Endothelial cell of umbilical vein (primary cell): ENCODE results near the gene CRYBG2. TPM values are rescaled to one million over a fixed set of nuclear protein-coding genes. Genes with fewer than 3 reads are reported as not detected.

Source experiments
- BruUV-seq: library from RNA; stranded (reverse); fragments of 400-500 nt; replicated peaks from 2 replicates; lab custom pipeline; 2021; lab: Mats Ljungman, UMichigan
- CTCF ChIA-PET: fragments of 300-600, 350-600 bp; sonication (Branson Sonifier 250); formaldehyde crosslinking; loops from one replicate; lab custom pipeline; 2021; ENCODE audit warnings: antibody characterized with exemption, inconsistent platforms; lab: Charles Lee
- POLR2A ChIA-PET: fragments of 300-600, 350-600 bp; sonication (Branson Sonifier 250); formaldehyde crosslinking; loops from one replicate; lab custom pipeline; 2021; ENCODE audit warnings: antibody characterized with exemption, inconsistent platforms; lab: Charles Lee
- DNase-seq: peaks from one replicate; pipeline ENCODE4 v3.0.0-alpha.2; 2011; ENCODE audit warnings: low read depth, low spot score
- FAIRE-seq: peaks from 2 replicates; lab custom pipeline; 2011; peaks lifted over from hg19 to GRCh38; lab: Jason Lieb, UNC
- H2AFZ ChIP-seq: 2 replicates; pipeline ENCODE4 v1.6.0; 2012; ENCODE audit warnings: low read depth, low read length, control low read depth, inconsistent platforms
- H3K27ac ChIP-seq: 2 replicates; pipeline ENCODE4 v1.5.1; 2011; ENCODE audit warnings: low read depth, mild to moderate bottlenecking, control low read depth, low read length, moderate library complexity; ENCODE audit not compliant: insufficient read depth
- H3K27me3 ChIP-seq, 2 experiments: 2 replicates each; pipeline versions ENCODE4 v1.6.0 to v1.6.1; 2011; ENCODE audit warnings: low read length in 2 of 2, mixed read lengths in 1 of 2; ENCODE audit not compliant: control insufficient read depth in 2 of 2, insufficient read depth in 2 of 2
- H3K36me3 ChIP-seq, 2 experiments: 2 replicates in 1 of 2; 3 replicates in 1 of 2; pipeline ENCODE4 v1.5.1; 2011; ENCODE audit warnings: low read length in 2 of 2, mild to moderate bottlenecking in 1 of 2, moderate library complexity in 1 of 2; ENCODE audit not compliant: control insufficient read depth in 2 of 2, insufficient read depth in 2 of 2; ENCODE audit errors: extremely low read depth in 1 of 2
- H3K4me1 ChIP-seq: 3 replicates; pipeline ENCODE4 v1.5.1; 2011; ENCODE audit warnings: mild to moderate bottlenecking, low read length; ENCODE audit not compliant: control insufficient read depth, insufficient read depth; ENCODE audit errors: extremely low read depth
- H3K4me2 ChIP-seq: 2 replicates; pipeline ENCODE4 v1.6.1; 2011; ENCODE audit warnings: low read length, control low read depth, mixed read lengths; ENCODE audit not compliant: insufficient read depth
- H3K4me3 ChIP-seq, 3 experiments: fragments of 200-600 bp in 1 of 3; sonication (generic), shearing (Covaris generic) in 1 of 3; replicated peaks in 1 of 3; 2 replicates each; pipeline ENCODE4 v1.5.1; 2011 to 2016; ENCODE audit warnings: control low read depth in 3 of 3, low read length in 3 of 3, mild to moderate bottlenecking in 2 of 3, inconsistent platforms in 1 of 3, low read depth in 1 of 3, moderate library complexity in 1 of 3; ENCODE audit not compliant: insufficient read depth in 1 of 3
- H3K79me2 ChIP-seq: 2 replicates; pipeline ENCODE4 v1.6.0; 2012; ENCODE audit warnings: low read length, inconsistent platforms; ENCODE audit not compliant: control insufficient read depth, insufficient read depth
- H3K9ac ChIP-seq: replicated peaks from 2 replicates; pipeline ENCODE3; 2011; ENCODE audit warnings: low read length, control low read depth; ENCODE audit not compliant: insufficient read depth; ENCODE audit errors: extremely low read depth
- H3K9me1 ChIP-seq: replicated peaks from 3 replicates; pipeline ENCODE4 v1.6.0; 2011; ENCODE audit warnings: mild to moderate bottlenecking, low read length; ENCODE audit not compliant: control insufficient read depth, insufficient read depth; ENCODE audit errors: extremely low read depth
- H3K9me3 ChIP-seq: replicated peaks from 2 replicates; pipeline ENCODE4 v1.5.1; 2012; ENCODE audit warnings: low read length, inconsistent platforms; ENCODE audit not compliant: control insufficient read depth, insufficient read depth
- H4K20me1 ChIP-seq: replicated peaks from 2 replicates; pipeline ENCODE3; 2011; ENCODE audit warnings: mild to moderate bottlenecking, low read length; ENCODE audit not compliant: control insufficient read depth, insufficient read depth; ENCODE audit errors: extremely low read depth
- FOS ChIP-seq: IDR thresholded peaks from 2 replicates; pipeline ENCODE4 v1.6.1; 2011; ENCODE audit warnings: mild to moderate bottlenecking, low read length, moderate library complexity, borderline replicate concordance; ENCODE audit not compliant: insufficient read depth
- GATA2 ChIP-seq: IDR thresholded peaks from 2 replicates; pipeline ENCODE4 v1.7.0; 2011; ENCODE audit warnings: low read depth, mild to moderate bottlenecking, moderate library complexity, mixed read lengths, low read length; ENCODE audit not compliant: insufficient read length, insufficient read depth
- MYC ChIP-seq: IDR thresholded peaks from one replicate; pipeline ENCODE4 v1.6.1; 2011; ENCODE audit warnings: mild to moderate bottlenecking, low read depth, low read length
- POLR2A ChIP-seq: IDR thresholded peaks from 2 replicates; pipeline ENCODE4 v1.6.1; 2012; ENCODE audit warnings: low read depth, mild to moderate bottlenecking, control low read depth, low read length
- POLR2AphosphoS5 ChIP-seq: IDR thresholded peaks from 2 replicates; pipeline ENCODE4 v1.6.1; 2012; ENCODE audit warnings: low read depth, mild to moderate bottlenecking, control low read depth, low read length, moderate library complexity; ENCODE audit not compliant: insufficient read depth
- dilution Hi-C: fragments of 300-500 bp; cut with MboI; formaldehyde crosslinking; loops from one replicate; pipeline ENCODE4 v1.15.0; 2019; ENCODE audit warnings: low sequenced_read_pairs; ENCODE audit not compliant: extremely low pct_ligation_motif_present
- intact Hi-C: fragments of 100-400 bp; cut with micrococcal nuclease; formaldehyde crosslinking; loops from one replicate; pipeline ENCODE4 v1.10.0; 2022
- polyA plus RNA-seq, 4 experiments: library from polyadenylated mRNA; depleted of rRNA in 3 of 4; stranded (reverse) in 3 of 4; unstranded in 1 of 4; fragments of >200 nt; gene quantifications; 2 replicates each; pipeline versions ENCODE4 v1.2.1 to v1.2.3, GENCODE V29; 2011 to 2012; ENCODE audit warnings: missing spikeins in 1 of 4
- total RNA-seq: library from RNA; stranded (reverse); gene quantifications from 2 replicates; pipeline ENCODE4 v1.2.3, GENCODE V29; 2021
- TF ChIP-seq, protein P1 (sequence below), 2 donors: IDR thresholded peaks; 1 replicate in 1 of 2; 2 replicates in 1 of 2; pipeline ENCODE4 v1.5.1; 2011; ENCODE audit warnings: low read length in 2 of 2, mild to moderate bottlenecking in 2 of 2, moderate library complexity in 2 of 2, control low read depth in 1 of 2, inconsistent platforms in 1 of 2, low read depth in 1 of 2; ENCODE audit not compliant: insufficient read depth in 1 of 2; ENCODE audit errors: extremely low read depth in 1 of 2

The CRYBG2 gene
- total and polyA plus RNA-seq, 2 donors (not counting 3 experiments of a cell fraction or from before 2014, with no cell fraction given), result not detected

GRCh38 chr1:26279456-26280332 is 74.2 kb downstream of the CRYBG2 start, which contains the start of gene SH3BGRL3:
SH3BGRL3 (plus strand) TSS chr1:26280086; CDS start chr1:26280156, 70 bp downstream.
- Histone ChIP-seq H3K9me3 (no peaks in the 10 kb centered on the region), H3K27ac (peak within 1 kb of the TSS; percentile 82), H3K9me1 (no peaks in the 10 kb centered on the region), H3K4me1 (peaks cover 52% of the 10 kb centered on the region), H4K20me1 (no peaks in the 10 kb centered on the region), H3K4me3 (peak within 1 kb of the TSS; percentile 54 to 95 (median 69)), H3K4me2 (peak within 1 kb of the TSS; percentile 74), H2AFZ (peak within 1 kb of the TSS; percentile 45), H3K79me2 (peaks cover 31% of the 10 kb centered on the region), H3K36me3 (peaks cover 3 to 10% of the 10 kb centered on the region in 2 experiments), H3K27me3 (no peaks in the 10 kb centered on the region), H3K9ac (peak within 1 kb of the TSS; percentile 82)
- BruUV-seq, result TSS peak; percentile 62
- POLR2A ChIA-PET, result interaction anchor here (0.7 kb wide), 2 partner anchors 28 to 390 kb away, joined by 3 read pairs; no protein-coding TSS in a partner anchor
- CTCF ChIA-PET, result interaction anchor here (0.6 to 9.1 kb wide), 12 partner anchors 8 to 175 kb away, joined by 3 to 132 read pairs (median 4); partner anchors contain the start of genes CD52, CEP85 and ZNF593
- dilution Hi-C loops (no loop called here), intact Hi-C loops (loop anchor here (1.0 to 5.0 kb wide), 3 partner anchors 27 to 242 kb away; partner anchors contain the start of genes HMGN2 and UBXN11)
- DNase-seq (peak; percentile 89), FAIRE-seq (peak; percentile 91)
- TF ChIP-seq MYC (no peak), GATA2 (no peak), POLR2A (peak; percentile 97), POLR2AphosphoS5 (peak; percentile 99), FOS (peak; percentile 39)
- TF ChIP-seq, protein P1, sequence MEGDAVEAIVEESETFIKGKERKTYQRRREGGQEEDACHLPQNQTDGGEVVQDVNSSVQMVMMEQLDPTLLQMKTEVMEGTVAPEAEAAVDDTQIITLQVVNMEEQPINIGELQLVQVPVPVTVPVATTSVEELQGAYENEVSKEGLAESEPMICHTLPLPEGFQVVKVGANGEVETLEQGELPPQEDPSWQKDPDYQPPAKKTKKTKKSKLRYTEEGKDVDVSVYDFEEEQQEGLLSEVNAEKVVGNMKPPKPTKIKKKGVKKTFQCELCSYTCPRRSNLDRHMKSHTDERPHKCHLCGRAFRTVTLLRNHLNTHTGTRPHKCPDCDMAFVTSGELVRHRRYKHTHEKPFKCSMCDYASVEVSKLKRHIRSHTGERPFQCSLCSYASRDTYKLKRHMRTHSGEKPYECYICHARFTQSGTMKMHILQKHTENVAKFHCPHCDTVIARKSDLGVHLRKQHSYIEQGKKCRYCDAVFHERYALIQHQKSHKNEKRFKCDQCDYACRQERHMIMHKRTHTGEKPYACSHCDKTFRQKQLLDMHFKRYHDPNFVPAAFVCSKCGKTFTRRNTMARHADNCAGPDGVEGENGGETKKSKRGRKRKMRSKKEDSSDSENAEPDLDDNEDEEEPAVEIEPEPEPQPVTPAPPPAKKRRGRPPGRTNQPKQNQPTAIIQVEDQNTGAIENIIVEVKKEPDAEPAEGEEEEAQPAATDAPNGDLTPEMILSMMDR (IDR thresholded peaks at IDR 0.05; ENCODE audit: extremely low read depth in 1 of 2, insufficient read depth in 1 of 2, low read depth in 1 of 2, low read length in 2 of 2), result peak; percentile 50 to 69
